DMS79 (cell line): ENCODE measurements around the gene ACBD6.
"Not testable (repeated sequence)": the region's sequence is repeated elsewhere in the genome, so short reads cannot be mapped to it uniquely, and the experiment has no call there.

Experiments
- DNase-seq: peaks from one replicate; lab custom pipeline; 2025; lab: John Stamatoyannopoulos, UW

Gene ACBD6

DNA sequence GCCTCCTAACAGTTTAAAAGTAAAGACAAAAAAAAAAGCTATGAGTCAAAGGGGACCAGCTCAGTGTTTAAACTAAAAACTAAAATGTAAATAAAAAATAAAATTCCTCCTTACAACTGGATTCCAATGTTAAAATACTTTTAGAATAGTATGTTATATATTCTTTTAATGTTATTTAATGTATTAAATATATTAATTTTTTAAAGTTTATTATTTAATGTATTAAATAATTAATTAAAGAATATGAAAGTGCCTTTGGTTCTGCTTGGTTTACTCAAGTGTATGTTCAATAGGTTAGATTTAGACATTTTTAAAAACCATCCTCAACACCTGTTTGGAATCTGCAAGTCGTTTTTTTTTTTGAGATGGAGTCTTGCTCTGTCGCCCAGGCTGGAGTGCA, 13.1 kb downstream of the ACBD6 start:
- no peak for DNase-seq

DNA sequence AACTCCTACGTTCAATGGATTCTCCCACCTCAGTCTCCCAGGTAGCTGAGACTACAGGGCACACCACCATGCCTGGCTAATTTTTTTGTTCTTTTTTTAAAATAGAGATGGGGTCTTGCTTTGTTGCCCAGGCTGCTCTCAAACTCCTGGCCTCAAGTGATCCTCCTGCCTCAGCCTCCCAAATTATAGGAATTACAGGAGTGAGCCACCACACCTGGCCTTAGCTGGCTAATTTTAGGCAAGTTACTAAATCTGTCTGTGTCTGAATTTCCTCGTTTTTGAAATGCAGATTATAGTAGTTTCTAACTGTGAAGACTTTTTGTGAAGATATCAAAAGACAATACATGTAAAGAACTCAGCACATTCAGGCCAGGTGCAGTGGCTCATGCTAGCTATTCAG, 13.7 kb downstream of the ACBD6 start:
- no peak for DNase-seq

DNA sequence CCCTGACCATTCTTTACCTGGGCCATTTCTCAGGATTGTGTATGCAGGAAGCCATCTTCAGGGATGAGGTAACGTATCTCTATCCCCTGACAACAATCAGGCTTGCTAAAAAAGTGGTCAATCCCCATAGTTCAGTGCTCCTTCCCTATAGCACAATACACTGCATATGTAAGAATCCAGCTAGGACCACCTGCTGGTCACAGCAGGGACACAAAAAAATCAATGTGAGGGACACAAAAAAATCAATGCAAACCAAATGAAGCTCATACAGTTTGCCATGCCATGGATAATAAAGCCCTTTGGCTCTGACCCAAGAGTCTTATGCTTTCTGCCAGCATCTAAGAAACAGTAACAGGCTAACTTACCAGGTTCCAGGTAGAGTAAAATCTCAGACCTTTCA, 16.3 kb downstream of the ACBD6 start:
- DNase-seq: peak; percentile 50

DNA sequence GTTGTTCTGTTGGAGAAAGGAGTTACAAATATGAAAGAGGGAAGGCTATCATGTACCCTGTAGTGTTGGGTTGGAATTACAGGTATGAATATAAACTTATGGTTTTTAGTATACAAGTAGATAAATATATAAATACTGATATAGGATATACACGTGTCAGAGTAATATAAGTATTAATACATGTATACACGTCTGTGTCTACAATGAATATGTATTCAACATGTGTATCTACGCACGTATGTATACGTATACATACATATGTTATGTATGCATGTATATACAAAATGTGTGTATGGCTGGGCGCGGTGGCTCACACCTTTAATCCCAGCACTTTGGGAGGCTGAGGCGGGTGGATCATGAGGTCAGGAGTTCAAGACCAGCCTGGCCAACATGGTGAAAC, 17.9 kb downstream of the ACBD6 start:
- DNase-seq: no peak

DNA sequence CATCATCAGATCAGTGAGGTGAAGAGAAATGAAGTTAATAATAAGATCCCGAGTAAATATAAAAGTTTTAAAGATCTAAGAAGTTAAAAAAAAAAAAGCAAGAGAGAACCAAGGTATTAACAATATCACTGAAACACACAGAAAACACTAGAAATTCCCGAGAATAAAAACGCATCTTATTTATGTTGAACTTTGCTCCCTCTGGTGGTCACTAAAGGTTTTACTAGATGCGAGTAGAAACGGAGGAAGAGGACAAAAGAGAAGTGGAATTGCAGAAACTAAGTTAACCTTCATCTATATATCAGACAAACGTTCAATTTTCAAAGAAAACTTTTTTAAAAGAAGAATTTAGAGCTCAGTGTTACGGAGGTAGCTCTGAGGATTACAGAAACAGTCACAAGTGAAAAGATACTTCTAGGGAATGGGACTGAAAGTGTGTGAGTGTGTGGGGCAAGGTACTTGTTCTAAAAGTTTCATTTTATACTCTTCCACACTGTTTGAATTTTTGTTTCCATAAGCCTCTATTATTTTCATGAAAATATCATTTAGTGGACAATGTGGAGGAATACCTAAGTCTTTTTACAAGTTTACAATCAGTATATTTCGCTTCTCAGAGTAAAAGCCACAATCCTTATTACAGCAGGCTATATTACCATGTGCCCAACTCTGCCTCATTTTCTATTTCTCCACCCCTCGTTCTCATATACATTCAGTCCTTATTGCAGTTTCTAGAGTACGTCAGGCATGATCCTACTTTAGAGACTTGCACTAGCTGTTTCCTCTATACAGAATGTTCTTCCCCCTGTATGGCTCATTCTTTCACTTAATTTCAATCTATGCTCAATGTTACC, 19.7 kb downstream of the ACBD6 start:
- DNase-seq: no peak

DNA sequence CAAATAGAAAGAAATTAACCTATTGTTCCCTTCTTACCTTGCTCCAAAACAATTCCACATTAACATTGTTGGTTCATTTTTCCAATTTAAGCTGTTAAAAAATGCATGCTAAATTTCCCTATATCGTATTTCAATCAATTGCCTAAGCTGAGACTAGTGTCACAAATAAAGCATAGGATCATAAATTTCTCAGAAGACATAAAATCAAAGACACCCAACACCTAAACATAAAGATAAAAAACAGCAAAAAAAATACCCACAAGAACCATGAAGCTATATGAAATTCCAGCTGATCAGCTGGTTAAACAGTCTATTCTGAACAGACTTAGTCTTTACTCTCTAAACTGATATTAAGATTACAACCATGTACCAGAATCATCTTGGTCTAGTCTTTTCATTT, 32.3 kb downstream of the ACBD6 start:
- DNase-seq: no peak

DNA sequence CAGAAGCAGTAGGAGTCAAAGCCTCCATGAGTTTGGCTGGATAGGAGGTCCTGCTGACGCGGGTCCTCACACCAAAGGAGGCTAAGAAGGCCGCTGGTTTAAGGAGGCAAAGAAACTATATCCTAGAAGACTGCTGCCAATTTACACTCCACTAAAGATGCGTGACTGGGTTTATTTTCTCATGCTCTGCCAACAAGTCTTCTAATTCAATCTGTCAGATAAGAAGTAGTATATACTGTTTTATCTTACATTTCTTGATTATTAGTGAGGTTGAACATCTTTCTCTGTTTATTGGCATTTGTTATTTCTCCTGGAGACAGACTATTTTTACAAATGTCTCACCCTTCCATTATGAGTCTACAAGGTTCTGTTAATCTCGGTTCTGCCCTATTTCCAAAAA, 34.1 kb downstream of the ACBD6 start:
- no peak for DNase-seq

DNA sequence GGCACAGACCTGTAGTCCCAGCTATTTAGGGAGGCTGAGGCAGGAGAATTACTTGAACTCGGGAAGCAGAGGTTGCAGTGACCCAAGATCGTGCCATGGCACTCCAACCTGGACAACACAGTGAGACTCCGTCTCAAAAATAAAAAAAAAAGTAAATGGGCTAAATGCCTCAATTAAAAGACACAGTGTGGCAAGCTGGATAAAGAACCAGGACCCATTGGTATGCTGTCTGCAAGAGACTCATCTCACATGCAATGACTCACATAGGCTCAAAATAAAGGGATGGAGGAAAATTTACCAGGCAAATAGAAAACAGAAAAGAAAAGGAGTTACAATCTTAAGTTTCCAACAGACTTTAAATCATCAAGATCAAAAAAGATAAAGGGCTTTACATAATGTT, 40.3 kb downstream of the ACBD6 start:
- no peak for DNase-seq

DNA sequence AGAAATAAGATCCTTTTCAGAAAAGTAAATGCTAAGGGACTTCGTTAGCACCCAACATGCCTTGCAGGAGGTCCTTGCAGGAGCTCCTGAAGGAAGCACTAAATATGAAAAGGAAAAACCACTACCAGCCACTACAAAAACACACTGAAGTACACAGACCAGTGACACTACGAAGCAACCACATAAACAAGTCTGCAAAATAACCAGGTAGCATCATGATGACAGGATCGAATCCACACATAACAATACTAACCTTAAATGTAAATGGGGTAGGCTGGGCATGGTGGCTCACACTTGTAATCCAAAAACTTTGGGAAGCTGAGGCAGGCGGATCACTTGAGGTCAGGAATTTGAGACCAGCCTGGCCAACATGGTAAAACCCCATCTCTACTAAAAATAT, 40.7 kb downstream of the ACBD6 start:
- DNase-seq: not testable (repeated sequence)

DNA sequence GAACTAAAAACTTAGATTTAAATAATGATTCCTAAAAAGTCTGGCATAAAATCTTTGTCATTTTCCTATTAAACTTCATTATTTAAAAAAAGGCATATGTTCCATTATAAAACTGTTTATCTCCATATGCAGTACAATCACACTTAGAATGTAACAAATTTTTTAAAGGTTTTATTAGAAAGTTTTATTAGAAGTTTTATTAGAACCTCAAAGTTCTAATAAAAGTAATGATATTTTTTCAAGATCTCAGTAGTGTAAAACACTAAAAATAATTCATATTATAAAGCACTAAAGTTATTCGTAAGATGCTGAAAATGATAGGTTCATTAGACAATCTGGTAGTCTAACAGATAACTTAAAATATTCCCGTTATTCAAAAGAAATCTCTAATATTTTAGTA, 43.6 kb downstream of the ACBD6 start:
- no peak for DNase-seq

DNA sequence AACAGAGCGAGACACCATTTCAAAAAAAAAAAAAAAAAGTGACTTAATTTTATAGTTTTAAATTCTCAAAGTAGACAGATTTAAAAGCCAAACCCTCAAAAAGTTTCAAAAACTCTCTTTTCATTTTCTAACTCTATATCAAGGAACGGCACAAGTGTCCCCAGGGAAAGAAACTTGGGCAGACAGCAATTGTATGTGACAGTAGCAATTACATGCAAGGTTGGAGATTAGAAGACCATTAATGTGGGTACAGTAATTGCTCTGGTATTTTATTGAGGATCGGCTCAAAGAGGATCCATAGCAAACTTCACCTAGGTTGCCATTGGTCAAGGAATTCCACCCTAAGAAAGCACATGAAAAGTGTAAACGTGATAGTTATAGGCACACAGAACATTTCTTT, 46.2 kb downstream of the ACBD6 start:
- no peak for DNase-seq

DNA sequence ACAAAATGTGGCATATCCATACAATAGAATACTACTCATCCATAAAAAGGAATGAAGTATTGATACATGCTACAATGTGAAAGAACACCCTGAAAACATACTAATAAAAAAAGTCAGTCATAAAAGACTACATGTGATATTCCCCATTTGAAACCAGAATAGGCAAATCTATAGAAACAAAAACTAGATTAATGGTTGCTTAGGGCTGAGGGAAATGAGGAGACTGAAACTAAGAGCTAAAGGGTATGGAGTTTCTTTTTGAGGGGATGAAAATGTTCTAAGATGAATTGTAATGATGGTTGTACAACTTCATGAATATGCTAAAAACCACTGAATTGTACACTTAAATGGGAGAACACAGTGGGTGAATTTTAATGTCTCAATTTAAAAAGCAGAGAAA, 50.9 kb downstream of the ACBD6 start:
- DNase-seq: no peak

DNA sequence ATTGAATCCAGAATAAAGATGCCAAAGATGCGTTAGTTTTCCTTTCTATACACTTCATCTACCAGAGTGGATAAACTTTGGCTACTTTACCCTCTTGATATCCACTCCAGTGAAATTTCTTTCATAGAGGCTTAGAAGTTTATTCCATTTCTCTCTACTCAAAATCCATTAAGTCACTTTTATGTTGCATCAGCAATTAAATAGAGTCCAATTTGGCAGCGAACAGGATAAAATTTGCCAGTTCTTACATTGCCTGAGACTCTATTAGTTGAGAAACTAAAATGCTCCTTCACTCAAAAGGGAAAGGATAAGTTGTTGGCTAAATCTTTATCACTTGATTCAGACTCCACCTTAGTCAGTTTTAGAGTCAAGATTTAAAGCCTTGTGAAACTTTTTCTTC, 57.9 kb downstream of the ACBD6 start:
- DNase-seq: peak; percentile 91

DNA sequence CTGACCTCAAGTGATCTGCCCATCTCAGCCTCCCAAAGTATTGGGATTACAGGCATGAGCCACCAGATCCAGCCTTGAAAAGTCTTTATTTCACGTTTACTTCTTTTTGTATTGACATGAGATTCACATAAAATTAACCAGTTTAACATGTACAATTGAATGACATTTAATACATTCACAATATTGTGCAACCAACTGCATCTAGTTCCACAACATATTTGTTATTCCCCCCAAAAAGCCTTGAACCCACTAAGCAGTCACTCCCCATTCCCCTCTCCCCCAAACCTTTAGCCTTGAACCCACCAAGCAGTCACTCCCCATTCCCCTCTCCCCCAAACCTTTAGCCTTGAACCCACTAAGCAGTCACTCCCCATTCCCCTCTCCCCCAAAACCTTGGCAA, 62.0 kb downstream of the ACBD6 start:
- DNase-seq: no peak

DNA sequence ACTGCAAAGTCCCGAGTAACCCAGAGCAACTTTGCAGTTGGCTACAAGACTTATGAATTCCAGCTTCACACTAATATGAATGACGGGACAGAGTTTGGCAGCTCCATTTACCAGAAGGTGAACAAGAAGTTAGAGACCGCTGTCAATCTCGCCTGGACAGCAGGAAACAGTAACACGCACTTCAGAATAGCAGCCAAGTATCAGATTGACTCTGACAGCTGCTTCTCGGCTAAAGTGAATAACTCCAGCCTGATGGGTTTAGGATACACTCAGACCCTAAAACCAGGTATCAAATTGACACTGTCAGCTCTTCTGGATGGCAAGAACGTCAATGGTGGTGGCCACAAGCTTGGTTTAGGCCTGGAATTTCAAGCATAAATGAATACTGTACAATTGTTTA, 66.8 kb downstream of the ACBD6 start:
- no peak for DNase-seq

DNA sequence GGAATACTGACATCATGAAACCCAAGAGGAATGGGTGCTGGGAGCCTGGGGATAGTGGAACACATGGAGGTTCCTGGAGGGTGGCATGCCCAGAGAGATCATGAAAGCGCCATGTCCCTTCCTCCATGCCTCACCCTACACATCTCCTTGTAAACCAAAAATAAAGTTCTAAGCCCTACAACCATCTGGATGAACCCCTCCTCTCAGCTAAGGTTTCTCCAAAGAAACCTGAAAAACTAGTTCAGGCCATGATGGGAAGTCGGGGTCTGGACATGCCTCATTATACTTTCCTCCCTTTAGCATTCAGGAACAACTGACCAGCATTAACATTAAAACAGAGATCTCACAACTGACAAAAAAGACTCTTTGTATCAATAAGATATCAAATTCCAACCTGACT, 68.5 kb downstream of the ACBD6 start:
- DNase-seq: no peak

DNA sequence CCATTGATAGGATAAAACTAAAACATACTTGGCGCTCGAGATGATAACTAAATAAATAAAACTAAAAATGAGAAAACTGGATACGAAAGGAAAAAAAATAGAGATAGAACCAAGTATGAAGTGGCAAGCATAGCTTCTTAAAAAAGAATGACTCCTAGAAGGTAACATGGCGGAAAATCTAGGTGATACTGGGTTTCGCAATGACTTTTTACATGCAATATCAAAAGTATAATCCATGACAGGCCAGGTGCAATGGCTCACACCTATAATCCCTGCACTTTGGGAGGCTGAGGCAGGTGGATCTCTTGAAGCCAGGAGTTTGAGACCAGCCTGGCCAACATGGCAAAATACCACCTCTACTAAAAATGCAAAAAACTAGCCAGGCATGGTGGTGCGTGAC, 70.7 kb downstream of the ACBD6 start:
- no peak for DNase-seq

DNA sequence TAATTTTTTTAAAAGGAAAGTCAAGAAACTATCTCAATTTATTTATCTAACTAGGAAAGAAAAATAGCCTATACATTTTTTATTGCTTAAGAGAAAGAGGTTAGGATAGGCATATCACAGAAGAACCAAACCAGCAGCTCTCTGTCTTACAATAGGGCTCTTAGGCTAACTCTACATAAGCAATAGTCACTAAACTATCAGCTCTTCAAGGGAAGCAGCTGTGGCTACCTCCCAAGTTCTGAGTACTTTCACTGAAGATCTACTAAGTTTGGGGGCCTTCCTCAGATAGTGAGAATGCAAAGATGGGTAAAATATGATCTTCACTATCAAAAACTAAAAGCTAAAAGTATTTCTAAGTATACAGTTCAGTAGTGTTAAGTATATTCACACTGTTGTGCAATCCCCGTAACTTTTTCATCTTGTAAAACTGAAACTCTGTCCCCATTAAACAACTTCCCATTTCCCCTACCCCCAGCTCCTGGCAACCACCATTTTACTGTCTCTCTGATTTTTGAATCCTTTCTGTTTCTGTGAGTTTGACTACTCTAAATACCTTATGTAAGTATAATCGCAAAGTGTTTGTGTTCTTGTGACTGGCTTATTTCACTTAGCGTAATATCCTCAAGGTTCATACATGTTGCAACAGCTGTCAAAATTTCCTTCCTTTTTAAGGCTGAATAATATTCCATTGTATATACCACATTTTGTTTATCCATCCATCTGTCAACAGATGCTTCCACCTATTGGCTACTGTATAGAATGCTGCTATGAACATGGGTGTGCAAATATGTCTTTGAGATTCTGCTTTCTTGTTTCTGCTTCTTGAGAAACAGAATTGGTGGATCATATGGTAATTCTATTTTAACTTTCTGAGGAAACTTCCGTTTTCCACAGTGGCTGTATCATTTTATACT, 73.3 kb downstream of the ACBD6 start:
- DNase-seq: no peak

DNA sequence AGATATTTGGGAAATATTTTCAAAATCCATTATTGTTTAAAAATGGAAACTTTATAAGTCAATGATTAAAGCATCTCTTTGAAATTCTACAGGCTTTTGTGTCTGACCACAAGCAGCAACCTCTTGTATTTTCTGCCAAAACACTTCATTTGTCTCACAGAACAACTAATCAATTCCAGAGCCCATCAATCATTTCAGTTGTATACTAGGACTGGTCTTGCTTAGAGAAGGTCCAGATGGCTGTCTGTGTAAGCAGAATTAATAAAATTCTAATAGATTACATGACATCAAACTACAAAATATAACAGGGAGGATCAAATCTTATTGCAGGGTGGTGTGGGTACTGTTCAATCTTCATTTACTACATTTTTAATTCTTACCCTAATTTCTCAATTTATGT, 76.4 kb downstream of the ACBD6 start:
- no peak for DNase-seq

DNA sequence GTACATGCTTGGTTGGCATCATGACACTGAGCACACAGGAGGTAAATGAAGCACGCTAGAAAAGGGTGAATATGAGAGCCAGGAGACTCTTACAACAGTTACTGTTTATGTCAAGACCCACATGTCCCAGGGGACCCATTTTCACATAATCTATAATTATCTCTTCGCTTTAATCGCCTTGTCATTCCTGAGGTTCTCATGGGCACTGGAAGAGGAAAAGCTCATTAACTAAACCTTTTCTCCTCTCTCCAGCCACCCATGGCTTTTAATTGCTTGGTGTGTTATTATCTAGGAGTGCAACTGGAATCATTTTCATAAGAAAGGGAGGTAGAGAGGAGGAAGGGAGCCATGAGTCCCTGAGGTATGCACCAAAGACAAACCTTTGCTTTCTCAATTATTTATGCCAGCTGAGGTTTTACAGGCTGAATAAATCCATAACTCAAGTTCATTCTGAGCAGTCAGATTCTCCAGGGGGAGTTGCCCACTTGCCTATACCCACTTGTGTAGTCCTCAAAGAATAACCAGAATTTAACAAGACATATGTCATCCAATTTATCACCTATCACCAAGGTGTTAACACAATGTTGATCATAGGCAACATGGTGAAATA, 77.4 kb downstream of the ACBD6 start:
- DNase-seq: peak; percentile 89

DNA sequence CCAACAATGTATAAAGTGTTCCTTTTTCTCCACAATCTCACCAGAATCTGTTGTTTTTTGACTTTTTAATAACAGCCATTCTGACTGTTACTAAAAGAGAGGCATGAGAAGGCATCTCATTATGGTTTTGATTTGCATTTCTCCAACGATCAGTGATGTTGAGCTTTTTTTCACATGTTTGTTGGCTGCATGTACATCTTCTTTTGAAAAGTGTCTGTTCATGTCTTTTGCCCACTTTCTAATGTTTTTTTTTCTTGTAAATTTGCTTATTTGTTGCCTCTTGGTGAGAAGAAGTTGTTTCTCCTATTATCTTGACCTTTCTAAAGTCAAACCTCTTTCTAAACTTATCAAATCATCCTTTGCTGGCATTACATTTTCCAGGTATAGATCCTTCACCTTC, 80.8 kb downstream of the ACBD6 start:
- DNase-seq: no peak

DNA sequence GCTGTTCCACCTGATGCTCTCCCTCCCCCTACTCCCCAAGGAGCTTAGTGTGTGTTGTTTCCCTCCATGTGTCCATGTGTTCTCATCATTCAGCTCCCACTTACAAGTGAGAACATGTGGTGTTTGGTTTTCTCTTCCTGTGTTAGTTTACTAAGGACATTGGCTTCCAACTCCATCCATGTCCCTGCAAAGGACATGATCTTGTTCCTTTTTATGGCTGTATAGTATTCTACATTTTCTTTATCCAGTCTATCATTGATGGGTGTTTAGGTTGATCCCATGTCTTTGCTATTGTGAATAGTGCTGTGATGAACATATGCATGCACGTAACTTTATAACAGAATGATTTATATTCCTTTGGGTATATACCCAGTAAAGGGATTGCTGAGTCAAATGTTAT, 81.2 kb downstream of the ACBD6 start:
- DNase-seq: not testable (repeated sequence)
